Suprapubic skin (tissue), 4 donors: Measurements from ENCODE around the gene PTAR1. TPM values are rescaled to one million over a fixed set of nuclear protein-coding genes. Genes with fewer than 3 reads are reported as not detected.
A peak's percentile ranks its signal among the peaks of the same experiment; 100 is the strongest.

ENCODE experiments used
- DNase-seq, 2 donors: peaks; one replicate each; pipeline ENCODE4 v3.0.0-alpha.2; 2019; ENCODE audit warnings: low spot score in 2 of 2
- H3K27ac ChIP-seq: fragments of 200-600 bp; sonication (generic); one replicate; pipeline ENCODE4 v1.5.1; 2019
- H3K27me3 ChIP-seq: fragments of 200-600 bp; sonication (generic); one replicate; pipeline ENCODE4 v1.5.1; 2019
- H3K36me3 ChIP-seq: fragments of 200-600 bp; sonication (generic); one replicate; pipeline ENCODE4 v1.5.1; 2019
- H3K4me1 ChIP-seq: fragments of 200-600 bp; sonication (generic); one replicate; pipeline ENCODE4 v1.5.1; 2019
- H3K4me3 ChIP-seq: fragments of 200-600 bp; sonication (generic); one replicate; pipeline ENCODE4 v1.5.1; 2019; ENCODE audit warnings: mild to moderate bottlenecking
- H3K9me3 ChIP-seq: fragments of 200-600 bp; sonication (generic); one replicate; pipeline ENCODE4 v1.5.1; 2019
- EP300 ChIP-seq: sonication (generic); formaldehyde crosslinking; IDR thresholded peaks from one replicate; pipeline ENCODE4 v1.6.1; 2017; ENCODE audit warnings: antibody characterized with exemption
- POLR2A ChIP-seq, 2 donors: fragments of 450-650 bp; IDR thresholded peaks; one replicate each; pipeline ENCODE4 v1.6.1; 2017; ENCODE audit warnings: antibody characterized with exemption in 2 of 2, mild to moderate bottlenecking in 2 of 2, moderate library complexity in 2 of 2
- POLR2AphosphoS5 ChIP-seq, 3 donors: sonication (generic); formaldehyde crosslinking; IDR thresholded peaks; one replicate each; pipeline ENCODE4 v1.6.1; 2017; ENCODE audit warnings: antibody characterized with exemption in 3 of 3
- WGBS: methylation state at CpG from one replicate; pipeline ENCODE4 v1.1.5; 2018; 5-methylcytosine and 5-hydroxymethylcytosine counted together
- total RNA-seq, 4 donors: library from RNA; depleted of rRNA; stranded (reverse); fragments of >200 nt; gene quantifications; one replicate each; pipeline ENCODE4 v1.1.0, GENCODE V29; 2016
- TF ChIP-seq, protein P1 (sequence below), 2 donors: fragments of 200-600 bp in 1 of 2; fragments of 450-650 bp in 1 of 2; sonication (generic) in 1 of 2; IDR thresholded peaks; one replicate each; pipeline ENCODE4 v1.5.1; 2016 to 2019; ENCODE audit warnings: antibody characterized with exemption in 2 of 2, mild to moderate bottlenecking in 1 of 2, moderate library complexity in 1 of 2

PTAR1 gene
- total RNA-seq, 4 donors from 2014 or later, result 44.3 to 108 (median 54.6) TPM

DNA sequence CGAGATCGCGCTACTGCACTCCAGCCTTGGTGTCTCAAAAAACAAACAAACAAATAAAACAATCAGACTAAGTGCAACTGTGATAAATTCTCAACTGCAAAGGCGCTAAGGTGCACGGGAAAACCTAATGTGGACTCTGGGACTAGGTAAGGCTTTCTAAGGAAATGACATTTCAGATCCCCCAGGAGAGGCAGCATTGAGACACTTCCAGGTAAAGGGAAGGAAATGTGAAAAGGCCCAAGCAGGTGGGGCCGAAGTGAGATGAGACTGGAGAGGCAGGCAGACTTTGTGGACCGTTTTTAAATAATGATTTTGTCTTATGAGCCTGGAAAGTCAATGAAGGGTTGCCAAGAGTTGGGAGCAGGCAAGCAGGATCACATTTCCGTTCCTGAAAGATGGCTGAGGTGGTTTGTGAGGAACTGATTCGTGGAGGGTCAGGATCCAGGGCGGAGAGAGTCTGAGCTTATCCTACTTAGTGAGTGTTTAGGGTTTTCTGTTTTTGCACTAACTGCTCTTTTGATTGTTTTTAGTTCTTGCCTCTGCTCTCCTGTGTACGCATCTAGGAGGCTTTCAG, 85.6 kb downstream of the PTAR1 start:
- Histone ChIP-seq H3K27me3 (no peaks in the 10 kb centered on the region), H3K4me1 (peaks cover 18% of the 10 kb centered on the region), H3K27ac (no peak overlapping the region), H3K9me3 (no peaks in the 10 kb centered on the region), H3K36me3 (no peaks in the 10 kb centered on the region), H3K4me3 (no peak overlapping the region)
- TF ChIP-seq POLR2A (IDR thresholded peaks at IDR 0.05), result no peak
- TF ChIP-seq POLR2AphosphoS5 (IDR thresholded peaks at IDR 0.05), result no peak
- DNase-seq, result no peak
- 60% methylated on average over 11 of the region's 11 CpGs for WGBS

DNA sequence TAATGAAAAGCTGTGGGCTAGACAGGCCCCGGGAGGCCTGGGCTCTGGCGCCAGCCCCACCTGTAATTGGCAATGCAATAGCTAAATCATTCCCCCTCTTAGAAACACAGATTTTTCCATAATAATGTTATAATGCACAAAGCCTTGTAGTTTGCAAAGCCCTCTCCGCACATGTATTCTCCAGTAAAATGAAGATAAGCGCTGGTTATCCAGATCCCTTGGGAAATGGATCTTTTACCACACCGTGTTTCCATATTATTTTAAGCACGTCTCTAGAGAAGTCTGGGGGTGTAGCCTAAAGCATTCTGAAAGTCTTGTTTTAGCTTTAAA, 86.5 kb downstream of the PTAR1 start:
- DNase-seq, result no peak
- WGBS, result 32% methylated on average over 6 of the region's 6 CpGs
- Histone ChIP-seq H3K36me3 (no peaks in the 10 kb centered on the region), H3K9me3 (no peaks in the 10 kb centered on the region), H3K4me3 (peak overlapping the region; percentile 68), H3K27ac (peak overlapping the region; percentile 78), H3K4me1 (peaks cover 18% of the 10 kb centered on the region), H3K27me3 (no peaks in the 10 kb centered on the region)
- TF ChIP-seq, protein P1, sequence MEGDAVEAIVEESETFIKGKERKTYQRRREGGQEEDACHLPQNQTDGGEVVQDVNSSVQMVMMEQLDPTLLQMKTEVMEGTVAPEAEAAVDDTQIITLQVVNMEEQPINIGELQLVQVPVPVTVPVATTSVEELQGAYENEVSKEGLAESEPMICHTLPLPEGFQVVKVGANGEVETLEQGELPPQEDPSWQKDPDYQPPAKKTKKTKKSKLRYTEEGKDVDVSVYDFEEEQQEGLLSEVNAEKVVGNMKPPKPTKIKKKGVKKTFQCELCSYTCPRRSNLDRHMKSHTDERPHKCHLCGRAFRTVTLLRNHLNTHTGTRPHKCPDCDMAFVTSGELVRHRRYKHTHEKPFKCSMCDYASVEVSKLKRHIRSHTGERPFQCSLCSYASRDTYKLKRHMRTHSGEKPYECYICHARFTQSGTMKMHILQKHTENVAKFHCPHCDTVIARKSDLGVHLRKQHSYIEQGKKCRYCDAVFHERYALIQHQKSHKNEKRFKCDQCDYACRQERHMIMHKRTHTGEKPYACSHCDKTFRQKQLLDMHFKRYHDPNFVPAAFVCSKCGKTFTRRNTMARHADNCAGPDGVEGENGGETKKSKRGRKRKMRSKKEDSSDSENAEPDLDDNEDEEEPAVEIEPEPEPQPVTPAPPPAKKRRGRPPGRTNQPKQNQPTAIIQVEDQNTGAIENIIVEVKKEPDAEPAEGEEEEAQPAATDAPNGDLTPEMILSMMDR (IDR thresholded peaks at IDR 0.05), result no peak
- TF ChIP-seq EP300 (no peak), POLR2A (IDR thresholded peaks at IDR 0.05) (no peak), POLR2AphosphoS5 (IDR thresholded peaks at IDR 0.05) (no peak)

DNA sequence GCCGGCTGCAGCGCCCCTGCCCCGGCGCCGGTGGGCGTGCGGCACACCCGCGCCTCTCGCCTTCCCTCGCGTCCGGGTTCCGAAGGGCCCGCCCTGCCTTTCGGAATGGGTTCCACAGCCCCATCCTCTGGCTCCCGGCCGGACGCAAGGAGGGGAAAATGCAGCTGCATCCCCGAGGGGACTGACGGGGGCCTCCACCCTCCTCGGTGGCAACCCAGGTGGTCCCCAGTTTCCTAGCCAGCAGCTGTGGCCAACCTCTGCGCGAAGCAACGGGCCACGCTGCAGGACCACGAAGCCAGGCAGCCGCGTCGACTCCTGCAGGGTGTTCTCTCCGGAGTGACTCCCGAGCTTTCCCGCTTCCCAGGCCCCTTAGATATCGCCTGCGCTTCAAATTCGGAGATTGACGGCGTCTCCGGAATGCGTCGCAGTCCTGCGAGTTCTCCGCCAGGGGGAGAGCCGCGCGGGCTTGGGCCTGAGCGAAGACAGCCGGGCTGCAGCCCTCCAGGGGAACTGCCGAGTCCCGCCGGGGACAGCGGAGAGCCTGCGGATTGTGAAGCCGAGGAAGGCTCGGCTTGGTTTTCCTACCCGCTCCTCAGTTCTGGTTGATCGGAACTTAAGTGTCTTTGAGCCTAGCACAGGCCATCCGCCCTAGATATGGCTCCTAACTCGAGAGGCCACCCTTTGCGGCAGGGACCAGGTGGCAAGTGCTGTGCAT, 87.1 kb downstream of the PTAR1 start:
- TF ChIP-seq POLR2A (IDR thresholded peaks at IDR 0.05) (no peak), EP300 (no peak), POLR2AphosphoS5 (IDR thresholded peaks at IDR 0.05) (no peak)
- TF ChIP-seq, protein P1 (IDR thresholded peaks at IDR 0.05), result peak; percentile 63 to 92
- DNase-seq, result peak; percentile 86 to 91
- no peaks in the 10 kb centered on the region for H3K9me3 ChIP-seq
- peaks cover 18% of the 10 kb centered on the region for H3K4me1 ChIP-seq
- no peaks in the 10 kb centered on the region for H3K36me3 ChIP-seq
- under 1% methylated on average over 24 of the region's 60 CpGs for WGBS
- peak overlapping the region; percentile 78 for H3K27ac ChIP-seq
- H3K27me3 ChIP-seq, result no peaks in the 10 kb centered on the region
- peak overlapping the region; percentile 68 for H3K4me3 ChIP-seq

DNA sequence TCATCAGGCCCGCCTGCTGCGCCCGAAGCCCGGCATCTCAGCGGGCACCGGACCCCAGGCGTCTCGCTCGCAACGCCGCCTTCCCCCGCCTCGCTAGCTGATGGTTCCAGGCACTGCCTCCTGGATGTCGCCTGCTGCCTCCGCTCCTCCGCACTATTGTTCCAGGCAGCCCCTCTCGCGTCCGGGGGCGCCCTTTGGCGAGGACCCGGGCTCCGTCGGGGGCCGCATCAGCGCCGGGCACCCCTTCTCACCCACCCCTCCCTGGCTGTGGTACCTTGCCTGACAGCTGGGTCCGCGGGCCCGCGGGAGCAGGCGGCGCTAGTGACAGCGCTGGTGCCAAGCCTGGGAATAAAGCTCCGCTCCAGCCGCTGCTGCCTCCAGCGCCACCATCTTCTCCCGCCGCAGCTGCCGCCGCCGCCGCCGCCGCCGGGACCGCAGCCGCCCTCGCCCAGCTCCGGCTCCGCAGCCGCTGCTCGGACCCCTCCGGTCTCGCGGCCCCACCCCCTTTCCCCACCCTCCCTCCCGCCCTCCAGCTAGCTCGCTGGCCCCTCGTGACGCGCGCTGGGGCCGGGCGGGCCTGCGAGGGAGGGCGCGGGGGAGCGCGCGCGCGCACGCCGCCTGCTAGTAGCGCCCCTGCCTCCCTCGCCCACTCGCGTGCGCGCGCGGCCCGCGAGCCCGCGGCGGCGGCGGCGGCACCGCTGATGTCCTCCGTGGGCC, 87.8 kb downstream of the PTAR1 start, which contains the start of gene APBA1:
Gene APBA1, minus strand, starts transcription at position 493 of the 717 bp plus-strand sequence.
- TF ChIP-seq POLR2AphosphoS5 (IDR thresholded peaks at IDR 0.05) (no peak), POLR2A (IDR thresholded peaks at IDR 0.05) (no peak), EP300 (no peak)
- TF ChIP-seq, protein P1 (IDR thresholded peaks at IDR 0.05), result no peak
- Histone ChIP-seq H3K27ac (peak within 1 kb of the TSS; percentile 78), H3K9me3 (no peaks in the 10 kb centered on the region), H3K4me1 (peaks cover 18% of the 10 kb centered on the region), H3K4me3 (peak within 1 kb of the TSS; percentile 68), H3K27me3 (no peaks in the 10 kb centered on the region), H3K36me3 (no peaks in the 10 kb centered on the region)
- WGBS, result 1% methylated on average over 41 of the region's 92 CpGs
- DNase-seq, result peak; percentile 67 to 81

DNA sequence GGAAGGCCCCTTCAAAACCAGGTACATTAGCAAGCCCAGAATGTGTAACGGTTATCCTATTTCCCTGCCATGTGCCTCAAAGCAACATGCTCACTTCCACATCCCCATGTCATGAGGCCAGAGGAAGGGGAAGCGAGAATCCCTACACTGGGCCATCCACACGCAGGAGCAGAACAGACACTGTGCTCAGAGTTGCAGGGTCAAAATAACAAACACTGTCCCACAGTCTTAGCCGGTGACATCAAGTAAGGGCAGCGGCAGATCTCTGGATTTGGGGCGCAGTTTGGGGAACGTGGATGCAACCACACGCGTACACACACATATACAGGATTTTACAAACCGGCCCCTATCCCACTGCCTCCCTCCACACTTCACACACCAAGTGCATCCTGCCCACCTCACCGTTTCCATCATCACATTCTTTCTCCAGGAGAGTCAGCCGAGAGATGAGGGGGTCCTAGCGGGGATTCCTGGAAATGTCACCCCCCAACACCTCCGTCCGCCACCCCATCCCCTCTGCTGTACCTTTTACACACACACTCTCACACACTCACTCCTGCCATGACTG, 88.4 kb downstream of the PTAR1 start:
- no peak for TF ChIP-seq EP300
- no peak for TF ChIP-seq POLR2AphosphoS5 (IDR thresholded peaks at IDR 0.05)
- TF ChIP-seq, protein P1 (IDR thresholded peaks at IDR 0.05), result no peak
- no peak for TF ChIP-seq POLR2A (IDR thresholded peaks at IDR 0.05)
- 30% methylated on average over 14 of the region's 15 CpGs for WGBS

More for the DNA sequence above, 88.4 kb downstream of the PTAR1 start:
- Histone ChIP-seq H3K4me1 (peaks cover 18% of the 10 kb centered on the region), H3K27ac (peak overlapping the region; percentile 78), H3K9me3 (no peaks in the 10 kb centered on the region), H3K27me3 (no peaks in the 10 kb centered on the region), H3K36me3 (no peaks in the 10 kb centered on the region), H3K4me3 (peak overlapping the region; percentile 68)
- peak in 1 of 2 donors; percentile 58 for DNase-seq
